ENCODE data around the gene ZAP70.
A peak's percentile ranks its signal among the peaks of the same experiment; 100 is the strongest.

The ZAP70 gene

GRCh38 chr2:97718051-97718882, 4.9 kb downstream of the ZAP70 start:
- no peak for DNase-seq

- no peak for DNase-seq
These were observed 5.6 kb downstream of the ZAP70 start for GRCh38 chr2:97718942-97719341.

GRCh38 chr2:97719362-97720155, 6.2 kb downstream of the ZAP70 start:
- DNase-seq, result no peak

GRCh38 chr2:97720746-97721145, 7.4 kb downstream of the ZAP70 start:
- no peak for DNase-seq

GRCh38 chr2:97722227-97722626, 8.9 kb downstream of the ZAP70 start:
- DNase-seq, result no peak

- DNase-seq, result no peak
These were observed 10.0 kb downstream of the ZAP70 start for GRCh38 chr2:97723156-97724072.

GRCh38 chr2:97724073-97724410, 10.7 kb downstream of the ZAP70 start:
- no peak for DNase-seq

GRCh38 chr2:97724501-97724900, 11.1 kb downstream of the ZAP70 start:
- DNase-seq, result no peak

- no peak for DNase-seq
These were observed 11.7 kb downstream of the ZAP70 start for GRCh38 chr2:97724946-97725688.

- peak; percentile 21 for DNase-seq
These were observed 13.1 kb downstream of the ZAP70 start for GRCh38 chr2:97726261-97727064.

GRCh38 chr2:97727296-97727695, 13.9 kb downstream of the ZAP70 start:
- DNase-seq, result no peak

- DNase-seq, result peak; percentile 60
These were observed 14.8 kb downstream of the ZAP70 start for GRCh38 chr2:97728091-97728731.

GRCh38 chr2:97730245-97730644, 16.9 kb downstream of the ZAP70 start:
- DNase-seq, result no peak

- no peak for DNase-seq
These were observed 18.1 kb downstream of the ZAP70 start for GRCh38 chr2:97731274-97732020.

- DNase-seq, result no peak
These were observed 19.3 kb downstream of the ZAP70 start for GRCh38 chr2:97732436-97733340.

- no peak for DNase-seq
These were observed 20.1 kb downstream of the ZAP70 start for GRCh38 chr2:97733341-97734035.

- no peak for DNase-seq
These were observed 21.0 kb downstream of the ZAP70 start for GRCh38 chr2:97734061-97735051.
